ENCODE measurements around the gene TIMD4. TPM values are rescaled to one million over a fixed set of nuclear protein-coding genes. Genes with fewer than 3 reads are reported as not detected.
"Not testable (repeated sequence)": the region's sequence is repeated elsewhere in the genome, so short reads cannot be mapped to it uniquely, and the experiment has no call there.

Gene TIMD4
- under 0.01 TPM for total RNA-seq

DNA sequence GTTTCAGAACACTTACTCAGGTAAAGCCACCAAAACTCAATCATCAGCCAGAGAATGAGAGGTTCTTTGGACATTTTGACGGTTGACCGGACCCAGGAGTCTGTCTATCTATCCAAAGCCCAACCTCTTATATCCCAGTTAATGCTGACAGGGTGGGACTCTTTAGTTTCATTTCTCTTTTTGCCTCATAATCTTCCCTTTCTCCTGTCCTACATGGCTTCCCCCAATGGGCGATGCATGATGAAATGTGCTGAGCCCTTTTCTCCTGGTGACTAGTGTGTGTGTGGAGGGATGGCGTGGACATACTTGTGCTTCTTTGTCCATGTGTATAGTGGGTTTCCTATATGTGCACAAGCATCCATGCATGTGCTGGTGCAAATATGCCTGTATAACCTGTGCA lies at the start of gene TIMD4:
Gene TIMD4 (minus strand): TSS at position 102 of the 400 bp plus-strand sequence. CDS start 28 bp downstream, at position 74.
- no peak for FAIRE-seq
- DNase-seq (ENCODE audit: low spot score in 2 of 2): no peak

DNA sequence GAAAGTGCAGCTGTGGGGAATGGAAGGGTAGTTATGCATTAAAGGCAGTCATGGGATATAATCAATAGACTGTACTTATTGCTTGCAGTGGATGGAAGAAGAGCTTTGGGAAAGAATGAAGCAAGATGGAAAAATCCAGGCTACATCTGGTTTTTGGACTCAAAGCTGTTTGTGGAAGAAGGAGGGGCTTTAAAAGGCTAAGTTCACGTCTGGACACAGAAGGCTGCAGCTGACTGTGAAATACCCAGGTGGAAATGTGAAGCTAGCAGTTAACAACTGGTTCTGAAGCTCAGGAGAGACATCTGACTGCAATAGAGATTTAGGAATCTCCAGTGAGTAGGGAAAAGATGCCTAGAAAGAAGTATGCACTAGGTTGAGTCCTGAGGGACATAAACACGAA lies 43.2 kb upstream of the TIMD4 start:
- no peak for DNase-seq (ENCODE audit: low spot score in 2 of 2)
- FAIRE-seq: no peak

DNA sequence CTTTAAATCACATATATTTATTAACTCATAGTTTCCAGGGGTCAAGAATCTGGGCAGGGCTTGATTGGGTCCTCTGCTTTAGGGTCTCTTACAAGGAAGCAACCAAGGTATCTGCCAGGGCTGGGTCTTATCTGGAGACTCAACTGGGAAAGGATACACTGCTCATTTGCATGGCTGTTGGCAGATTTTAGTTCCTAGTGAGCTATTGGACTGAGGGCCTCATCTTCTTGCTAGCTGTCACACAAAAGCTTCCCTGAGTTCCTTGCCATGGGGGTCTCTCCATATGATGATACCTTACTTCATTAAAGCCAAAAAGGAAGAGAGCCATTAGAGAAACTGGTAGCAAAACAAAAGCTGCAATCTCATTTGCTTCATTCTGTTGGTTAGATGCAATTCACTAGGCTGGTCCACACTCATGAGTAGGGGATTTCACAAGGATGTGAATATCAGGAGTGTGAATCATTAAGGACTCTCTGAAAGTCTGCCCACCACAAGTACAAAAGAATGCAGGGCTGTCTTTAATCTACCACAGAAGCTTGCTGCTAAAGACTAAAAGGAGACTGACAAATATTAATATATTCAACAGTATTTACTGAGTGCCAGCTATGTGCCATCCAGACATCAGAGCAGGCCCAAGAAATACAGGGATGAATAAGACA lies 42.0 kb upstream of the TIMD4 start:
- DNase-seq (ENCODE audit: low spot score in 2 of 2) (no peak), FAIRE-seq (no peak)

DNA sequence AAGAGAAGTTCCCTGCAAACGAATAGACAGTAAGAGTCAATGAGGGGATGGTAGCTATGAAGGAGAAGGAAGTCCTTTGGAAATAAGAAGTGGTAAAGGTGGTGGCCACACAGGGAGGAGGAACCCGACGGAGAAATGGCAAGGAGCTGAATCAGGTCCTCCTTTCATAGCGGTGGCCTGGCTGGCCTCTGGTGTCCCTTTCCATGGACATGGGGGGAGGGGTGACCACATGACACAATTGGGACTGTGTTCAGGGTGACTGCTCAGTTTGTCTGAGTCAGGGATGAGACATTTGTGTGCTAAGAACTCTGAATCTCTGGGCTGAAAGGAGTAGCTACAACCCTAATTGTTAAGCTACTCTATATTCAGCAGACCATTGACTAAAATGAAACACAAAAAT lies 28.7 kb upstream of the TIMD4 start:
- FAIRE-seq: no peak
- no peak for DNase-seq (ENCODE audit: low spot score in 2 of 2)

DNA sequence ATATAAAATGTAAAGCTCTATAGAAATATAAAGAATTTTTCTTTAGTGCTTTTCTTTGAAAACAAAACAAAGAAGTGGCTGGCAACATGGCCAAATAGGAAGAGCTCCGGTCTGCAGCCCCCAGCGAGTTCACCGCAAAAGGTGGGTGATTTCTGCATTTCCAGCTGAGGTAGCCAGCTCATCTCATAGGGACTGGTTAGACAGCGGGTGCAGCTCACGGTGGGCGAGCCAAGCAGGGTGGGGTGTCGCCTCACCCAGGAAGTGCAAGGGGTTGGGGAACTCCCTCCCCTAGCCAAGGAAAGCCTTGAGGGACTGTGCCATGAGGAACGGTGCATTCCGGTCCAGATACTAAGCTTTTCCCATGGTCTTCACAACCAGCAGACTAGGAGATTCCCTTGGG lies 21.0 kb upstream of the TIMD4 start:
- no peak for FAIRE-seq
- DNase-seq (ENCODE audit: low spot score in 2 of 2): no peak

DNA sequence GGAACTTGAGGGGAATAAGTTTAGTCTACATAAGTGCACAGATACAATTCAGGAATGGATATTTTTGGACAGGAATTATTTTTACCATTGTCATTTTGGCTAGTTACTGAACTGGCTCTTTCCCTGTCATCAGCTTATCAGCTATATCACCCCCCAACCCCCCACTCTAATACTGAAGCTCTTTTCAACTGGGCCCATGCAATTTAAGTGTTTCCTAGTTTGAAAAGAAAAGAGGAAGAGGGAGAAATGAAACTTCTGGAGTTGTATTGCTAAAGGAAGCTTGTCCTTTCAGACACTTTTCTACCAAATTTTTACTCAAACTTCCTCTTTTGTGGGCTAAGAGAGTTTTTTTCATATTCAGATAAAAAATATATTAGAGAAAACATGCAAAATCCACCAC lies 18.5 kb upstream of the TIMD4 start:
- no peak for DNase-seq (ENCODE audit: low spot score in 2 of 2)
- FAIRE-seq: no peak

DNA sequence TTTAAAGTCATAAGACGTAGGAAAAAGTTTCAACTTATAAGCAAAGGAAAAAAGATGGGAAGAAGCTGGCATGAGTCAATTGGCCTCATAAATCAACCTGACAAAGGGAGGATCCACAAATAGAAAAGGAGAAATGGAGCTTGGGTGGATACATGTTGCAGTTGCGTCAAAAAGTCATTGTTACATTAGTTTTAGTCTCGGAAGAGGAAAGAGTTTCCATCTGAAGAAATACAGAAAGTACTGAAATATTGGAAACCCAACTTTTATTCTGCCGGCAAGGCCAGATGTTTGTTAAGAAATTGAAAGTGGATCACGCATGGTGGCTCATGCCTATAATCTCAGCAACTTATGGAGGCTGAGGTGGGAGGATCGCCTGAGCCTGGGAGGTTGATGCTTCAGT lies 11.3 kb upstream of the TIMD4 start:
- no peak for FAIRE-seq
- no peak for DNase-seq (ENCODE audit: low spot score in 2 of 2)

DNA sequence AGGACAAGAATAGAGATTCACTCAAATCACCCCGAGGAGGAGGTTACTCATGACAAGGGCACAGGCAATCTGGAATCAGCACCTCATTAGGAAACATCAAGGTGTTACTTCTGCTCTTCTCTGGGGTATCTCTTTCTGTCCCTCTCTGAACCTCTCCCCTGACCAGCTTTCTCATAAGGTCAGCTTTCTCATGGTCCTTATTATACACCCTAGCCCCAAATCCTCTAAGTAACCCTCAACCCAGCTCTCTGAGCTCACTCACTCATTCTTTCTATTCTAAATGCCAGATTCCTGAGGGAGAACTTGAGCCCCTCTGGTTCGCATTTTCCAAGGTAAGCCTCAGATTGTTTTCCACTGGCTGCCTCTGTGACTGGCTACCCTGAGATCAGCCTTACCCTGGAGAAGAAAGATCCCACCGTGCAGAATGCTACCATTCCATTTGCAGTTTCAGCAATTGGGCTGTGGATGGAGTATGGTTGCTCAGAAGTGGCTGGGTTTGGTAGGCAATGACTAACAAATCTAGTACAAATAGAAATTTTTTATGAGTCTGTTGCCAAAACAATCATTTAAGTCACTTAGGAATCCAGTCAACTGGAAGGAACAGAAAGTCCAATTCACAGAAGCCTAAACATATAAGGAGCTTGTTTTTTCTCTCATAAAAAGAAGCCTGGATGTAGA lies 9.0 kb upstream of the TIMD4 start:
- DNase-seq (ENCODE audit: low spot score in 2 of 2) (no peak), FAIRE-seq (no peak)

DNA sequence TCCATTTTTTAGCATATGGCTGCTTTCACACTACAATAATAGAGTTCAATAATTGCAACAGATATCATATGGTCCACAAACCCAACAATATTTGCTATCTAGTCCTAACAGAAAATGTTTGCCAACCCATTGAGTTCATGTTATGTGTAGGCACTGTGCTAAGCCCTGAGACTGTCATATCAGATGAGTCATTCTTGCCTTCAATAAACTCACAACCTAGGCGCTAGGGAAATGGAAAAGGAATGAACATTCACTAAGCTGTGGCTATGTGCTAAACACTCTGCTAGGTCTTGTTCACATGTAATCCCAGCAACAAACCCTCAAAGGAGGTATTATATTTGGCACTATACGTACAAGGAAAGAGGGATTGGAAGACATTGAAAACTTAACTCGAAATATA lies 8.4 kb upstream of the TIMD4 start:
- DNase-seq (ENCODE audit: low spot score in 2 of 2) (no peak), FAIRE-seq (no peak)

DNA sequence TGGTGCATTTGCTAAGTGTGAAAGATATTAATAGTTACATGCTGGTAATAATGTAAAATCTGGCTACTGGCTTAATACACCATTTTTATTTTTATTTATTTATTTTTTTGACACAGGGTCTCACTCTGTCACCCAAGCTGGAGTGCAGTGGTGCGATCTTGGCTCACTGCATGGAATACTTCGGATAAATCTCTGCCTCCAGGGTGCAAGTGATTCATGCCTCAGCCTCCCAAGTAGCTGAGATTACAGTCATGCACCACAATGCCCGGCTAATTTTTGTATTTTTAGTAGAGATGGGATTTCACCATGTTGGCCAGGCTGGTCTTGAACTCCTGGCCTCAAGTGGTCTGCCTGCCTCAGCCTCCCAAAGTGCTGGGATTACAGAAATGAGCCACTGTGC lies 4.4 kb upstream of the TIMD4 start:
- FAIRE-seq; DNase-seq (ENCODE audit: low spot score in 2 of 2): not testable (repeated sequence)

DNA sequence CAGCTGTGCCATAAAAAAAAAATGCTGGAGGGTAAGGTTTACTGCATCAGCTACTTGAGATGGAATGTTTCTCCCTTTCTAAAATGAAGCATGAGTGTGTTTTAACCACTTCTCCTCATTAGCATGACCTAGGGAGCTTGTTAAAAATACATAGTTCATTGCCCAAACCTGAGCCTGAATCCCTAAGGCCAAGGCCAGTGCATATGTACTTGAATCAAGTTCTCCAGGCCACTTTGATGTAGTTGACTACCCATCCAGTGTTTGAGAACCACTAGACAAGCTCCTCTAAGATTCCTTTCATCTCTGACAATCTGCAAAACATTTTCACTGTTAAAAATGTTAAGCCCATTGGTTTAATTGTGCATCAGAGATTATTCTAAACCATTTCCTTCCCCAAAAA lies 6.7 kb downstream of the TIMD4 start:
- no peak for DNase-seq (ENCODE audit: low spot score in 2 of 2)
- no peak for FAIRE-seq

DNA sequence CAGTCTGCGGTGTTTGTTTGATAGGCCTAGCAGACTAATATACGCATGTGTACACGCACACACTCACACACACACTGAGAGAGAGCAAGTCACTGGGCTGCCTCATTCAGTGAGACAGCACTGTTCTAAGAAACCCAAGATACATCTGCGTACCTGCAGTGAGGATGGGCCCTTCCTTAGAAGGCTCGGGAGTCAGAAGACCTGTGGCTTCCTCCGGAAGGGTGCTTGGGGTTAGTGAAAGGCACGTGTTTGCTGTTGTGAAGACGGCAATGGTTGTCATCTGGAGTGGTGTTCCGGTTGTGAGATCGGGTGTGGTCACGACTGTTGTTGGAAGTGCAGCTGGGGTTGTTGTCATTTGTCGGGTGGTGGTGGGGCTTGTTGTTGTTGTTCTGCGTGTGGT lies 11.7 kb downstream of the TIMD4 start:
- no peak for FAIRE-seq

DNA sequence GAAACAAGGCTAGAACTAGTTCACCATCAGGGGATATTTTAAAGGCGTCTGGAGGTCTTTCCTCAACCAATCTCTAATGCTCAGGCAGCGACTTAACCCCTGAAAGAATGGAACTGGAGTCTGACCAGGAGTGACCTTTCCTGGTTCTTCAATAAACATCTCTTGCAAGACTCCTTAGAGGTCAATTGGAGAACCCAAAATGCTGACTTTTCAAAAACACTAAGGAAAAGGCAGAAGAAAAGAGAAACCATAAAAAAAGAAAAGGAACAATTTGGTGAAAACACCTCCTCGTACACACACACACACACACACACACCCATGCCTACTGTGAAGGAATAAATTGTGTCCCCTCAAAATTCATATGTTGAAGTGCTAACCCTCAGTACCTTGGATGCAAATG lies 12.3 kb downstream of the TIMD4 start:
- no peak for FAIRE-seq
- DNase-seq (ENCODE audit: low spot score in 2 of 2): no peak

More for the DNA sequence above, 11.7 kb downstream of the TIMD4 start:
- DNase-seq (ENCODE audit: low spot score in 2 of 2): no peak

DNA sequence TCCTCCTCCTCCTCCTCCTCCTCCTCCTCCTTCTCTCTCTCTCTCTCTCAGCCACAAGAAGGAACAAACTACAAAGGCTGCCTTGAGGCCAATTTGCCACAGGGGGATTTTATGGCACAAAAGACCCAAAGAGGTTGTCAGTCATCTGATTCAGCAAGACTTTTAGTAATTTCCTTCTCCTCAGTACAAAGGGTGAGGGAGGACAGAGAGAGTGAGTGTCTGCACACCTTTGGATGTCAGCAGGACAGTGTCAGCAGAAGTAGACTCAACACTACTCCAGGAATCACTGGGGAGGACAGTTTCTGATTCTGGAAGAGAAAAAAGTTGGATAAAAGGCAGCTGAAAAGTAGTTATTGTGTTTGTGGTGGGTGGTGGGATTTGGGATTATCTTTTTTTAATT lies 13.6 kb downstream of the TIMD4 start:
- DNase-seq (ENCODE audit: low spot score in 2 of 2) (no peak), FAIRE-seq (no peak)

DNA sequence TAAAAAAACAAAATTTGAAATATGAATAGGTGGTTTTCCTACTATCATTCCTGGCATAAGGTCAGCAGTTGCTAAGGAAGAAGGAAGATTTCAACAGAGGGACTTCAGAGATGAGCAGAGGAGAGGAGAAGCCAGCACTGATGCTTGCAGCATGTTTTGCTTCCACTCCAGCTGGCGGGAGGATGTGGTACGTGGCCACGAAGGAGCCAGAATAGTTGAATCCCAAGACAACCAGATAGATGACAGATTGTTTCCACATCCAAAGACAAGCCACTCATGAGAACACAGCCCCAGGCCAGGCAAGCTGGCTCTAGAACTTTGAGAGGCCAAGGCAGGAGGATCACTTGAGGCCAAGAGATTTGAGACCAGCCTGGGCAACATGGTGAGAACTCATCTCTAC lies 15.1 kb downstream of the TIMD4 start:
- no peak for DNase-seq (ENCODE audit: low spot score in 2 of 2)
- FAIRE-seq: no peak

DNA sequence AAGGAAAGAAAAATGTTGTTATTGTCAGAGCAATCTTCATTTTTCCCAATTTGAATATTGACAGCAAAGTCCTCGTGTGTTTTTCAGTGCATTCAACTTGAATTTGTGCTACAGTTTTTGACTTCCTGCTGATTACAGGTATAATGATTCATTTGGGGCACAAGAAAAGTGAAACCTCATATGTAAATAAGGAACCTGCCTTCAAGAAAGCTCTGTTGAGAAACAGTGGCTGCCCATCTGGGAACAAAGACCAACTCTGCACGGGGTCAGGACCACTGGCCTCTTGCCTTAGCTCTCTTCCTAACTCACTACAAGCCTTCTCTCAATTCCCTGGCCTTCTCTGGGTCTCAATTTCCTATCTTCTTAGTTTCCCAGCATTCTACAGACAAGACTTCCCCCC lies 21.0 kb downstream of the TIMD4 start:
- DNase-seq (ENCODE audit: low spot score in 2 of 2) (no peak), FAIRE-seq (no peak)

DNA sequence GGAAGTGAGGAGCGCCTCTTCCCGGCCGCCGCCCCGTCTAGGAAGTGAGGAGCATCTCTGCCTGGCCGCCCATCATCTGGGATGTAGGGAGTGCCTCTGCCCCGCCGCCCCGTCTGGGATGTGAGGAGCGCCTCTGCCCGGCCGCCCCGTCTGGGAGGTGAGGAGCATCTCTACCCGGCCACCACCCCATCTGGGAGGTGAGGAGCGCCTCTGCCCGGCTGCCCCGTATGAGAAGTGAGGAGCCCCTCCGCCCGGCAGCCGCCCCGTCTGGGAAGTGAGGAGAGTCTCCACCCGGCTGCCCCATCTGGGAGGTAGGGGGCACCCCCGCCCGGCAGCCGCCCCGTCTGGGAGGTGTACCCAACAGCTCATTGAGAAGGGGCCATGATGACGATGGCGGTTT lies 22.6 kb downstream of the TIMD4 start:
- not testable (repeated sequence) for FAIRE-seq; DNase-seq (ENCODE audit: low spot score in 2 of 2)

DNA sequence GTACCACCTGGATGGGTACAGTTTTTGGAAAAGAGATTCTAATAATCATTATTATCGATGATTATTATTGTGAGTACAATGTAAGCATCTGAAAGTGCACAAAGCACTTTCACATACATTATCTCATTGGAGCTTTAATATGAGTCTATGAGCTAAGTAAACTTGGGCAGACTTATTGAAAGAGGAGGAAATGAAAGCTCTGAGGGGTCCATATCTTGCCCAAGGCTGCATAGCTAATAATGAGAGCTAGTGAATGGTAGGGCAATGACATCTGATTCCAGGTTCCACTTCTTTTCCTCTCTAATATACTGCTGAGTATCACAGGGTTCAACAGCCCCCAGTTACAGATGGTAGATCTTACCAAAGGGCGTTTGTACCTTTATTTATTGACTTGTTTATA lies 26.1 kb downstream of the TIMD4 start:
- DNase-seq (ENCODE audit: low spot score in 2 of 2): no peak
- FAIRE-seq: no peak

DNA sequence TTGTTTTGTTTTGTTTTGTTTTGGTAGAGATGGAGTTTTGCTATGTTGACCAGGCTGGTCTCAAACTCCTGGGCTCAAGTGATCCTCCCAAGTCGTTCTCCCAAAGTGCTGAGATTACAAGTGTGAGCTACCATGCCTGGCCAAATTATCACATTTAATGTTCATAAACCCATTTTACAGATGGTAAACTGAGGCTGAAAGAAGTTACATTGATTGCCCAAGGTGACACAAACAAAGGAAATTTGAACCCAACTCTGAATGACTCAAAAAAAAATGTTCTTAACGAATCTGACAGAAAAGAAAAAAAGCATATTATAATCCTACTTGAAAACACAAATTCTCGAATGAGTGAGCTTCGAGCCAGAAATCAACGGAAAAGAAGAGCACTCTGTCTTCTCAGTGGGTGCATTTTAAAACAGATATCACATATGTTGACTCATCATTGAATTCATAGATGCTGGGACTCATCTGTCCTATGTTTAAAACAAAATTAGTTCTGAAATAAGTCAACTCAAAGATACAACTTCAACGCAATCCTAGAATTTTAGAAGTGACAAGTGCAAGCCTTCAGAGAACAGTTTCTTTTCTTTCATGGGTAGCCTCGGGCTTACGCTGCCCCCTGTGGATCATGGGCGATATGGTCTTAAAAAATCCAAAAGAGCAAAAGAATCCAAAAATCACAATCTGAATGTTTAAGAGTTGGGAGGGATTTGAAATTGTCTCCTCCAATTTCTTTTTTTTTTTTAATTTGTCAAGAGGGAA lies 28.4 kb downstream of the TIMD4 start:
- peak in 1 of 2 donors; percentile 20 for DNase-seq (ENCODE audit: low spot score in 2 of 2)
- FAIRE-seq: no peak

DNA sequence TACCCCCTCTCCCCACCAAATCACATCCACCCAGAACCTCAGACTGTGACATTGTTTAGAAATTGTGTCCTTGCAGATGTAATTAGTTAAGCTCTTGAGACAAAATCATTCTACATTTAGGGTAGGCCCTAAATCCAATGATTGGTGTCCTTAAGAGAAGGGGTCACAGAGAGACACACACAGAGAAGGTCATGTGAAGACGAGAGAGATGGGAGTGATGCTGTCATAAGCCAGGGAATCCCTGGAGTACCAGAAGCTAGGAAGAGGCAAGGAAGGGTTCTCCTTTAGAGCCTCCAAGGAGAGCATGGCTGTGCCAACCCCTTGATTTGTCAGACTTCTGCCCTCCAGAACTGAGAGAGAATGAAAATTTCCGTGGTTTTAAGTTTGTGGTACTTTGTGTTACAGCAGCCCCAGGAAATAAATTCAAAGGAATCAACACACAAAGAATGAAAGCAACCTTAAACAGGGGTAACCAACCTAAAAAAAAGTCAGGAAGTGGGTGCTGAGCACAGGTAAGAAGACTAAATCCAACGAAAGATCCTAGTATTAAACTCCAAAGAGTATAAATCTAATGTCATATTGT lies 33.6 kb downstream of the TIMD4 start:
- no peak for FAIRE-seq
- DNase-seq (ENCODE audit: low spot score in 2 of 2): no peak

DNA sequence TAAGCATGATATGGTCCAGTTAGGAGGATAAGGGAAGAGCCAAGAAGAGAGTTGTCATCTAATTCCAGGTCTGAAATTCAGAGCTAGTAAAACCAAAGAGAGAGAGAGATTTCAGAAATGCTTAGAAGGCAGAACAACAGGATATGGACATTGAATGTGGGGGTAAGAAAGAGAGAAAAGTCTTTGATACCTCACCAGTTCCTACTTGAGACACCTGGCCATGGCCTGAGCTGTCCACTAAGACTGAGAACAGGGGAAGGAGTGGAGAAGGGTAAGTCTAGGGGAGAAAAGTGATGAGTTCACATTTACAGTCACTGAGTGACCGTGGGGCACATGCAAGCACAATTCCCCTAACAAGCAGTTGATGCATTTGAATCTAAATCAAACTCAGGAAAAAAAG lies 35.5 kb downstream of the TIMD4 start:
- DNase-seq (ENCODE audit: low spot score in 2 of 2) (no peak), FAIRE-seq (no peak)

All from frontal cortex (tissue), 4 donors.